Keratinocyte (primary cell): ENCODE measurements around the gene SUN3. TPM values are rescaled to one million over a fixed set of nuclear protein-coding genes. Genes with fewer than 3 reads are reported as not detected.

Source experiments
- DNase-seq: peaks from one replicate; pipeline ENCODE4 v3.0.0-alpha.2; 2011; ENCODE audit warnings: low read depth, missing footprints, low spot score
- FAIRE-seq: peaks from 2 replicates; lab custom pipeline; 2011; peaks lifted over from hg19 to GRCh38; lab: Jason Lieb, UNC
- H2AFZ ChIP-seq: 2 replicates; pipeline ENCODE4 v1.6.0; 2012; ENCODE audit warnings: low read length, control low read depth, inconsistent platforms; ENCODE audit not compliant: control insufficient read depth
- H3K27ac ChIP-seq: 2 replicates; pipeline ENCODE4 v1.5.1; 2011; ENCODE audit warnings: low read length; ENCODE audit not compliant: control insufficient read depth, insufficient read depth
- H3K27me3 ChIP-seq: 3 replicates; pipeline ENCODE4 v1.6.0; 2011; ENCODE audit warnings: low read length; ENCODE audit not compliant: control insufficient read depth, insufficient read depth; ENCODE audit errors: extremely low read depth
- H3K36me3 ChIP-seq, 2 experiments: 2 replicates in 1 of 2; 3 replicates in 1 of 2; pipeline ENCODE4 v1.5.1; 2011; ENCODE audit warnings: low read length in 2 of 2, mild to moderate bottlenecking in 1 of 2; ENCODE audit not compliant: control insufficient read depth in 2 of 2, insufficient read depth in 2 of 2; ENCODE audit errors: extremely low read depth in 1 of 2
- H3K4me1 ChIP-seq: 3 replicates; pipeline ENCODE4 v1.5.1; 2011; ENCODE audit warnings: low read length; ENCODE audit not compliant: control insufficient read depth, insufficient read depth; ENCODE audit errors: extremely low read depth
- H3K4me2 ChIP-seq: 3 replicates; pipeline ENCODE4 v1.6.0; 2011; ENCODE audit warnings: low read depth, low read length; ENCODE audit not compliant: control insufficient read depth, insufficient read depth; ENCODE audit errors: extremely low read depth
- H3K4me3 ChIP-seq, 3 experiments: fragments of 200-600 bp in 1 of 3; sonication (generic) in 1 of 3; 2 replicates in 2 of 3; 3 replicates in 1 of 3; pipeline ENCODE4 v1.5.1; 2011 to 2016; ENCODE audit warnings: low read length in 3 of 3, mild to moderate bottlenecking in 3 of 3, control low read depth in 2 of 3, inconsistent platforms in 1 of 3, low read depth in 1 of 3, mixed read lengths in 1 of 3, mixed run types in 1 of 3, moderate library complexity in 1 of 3; ENCODE audit not compliant: control insufficient read depth in 2 of 3, insufficient read depth in 2 of 3; ENCODE audit errors: extremely low read depth in 1 of 3
- H3K79me2 ChIP-seq: 2 replicates; pipeline ENCODE4 v1.6.0; 2012; ENCODE audit warnings: low read length; ENCODE audit not compliant: control insufficient read depth, insufficient read depth
- H3K9ac ChIP-seq: 3 replicates; pipeline ENCODE4 v1.6.0; 2011; ENCODE audit warnings: low read length; ENCODE audit not compliant: control insufficient read depth, insufficient read depth; ENCODE audit errors: extremely low read depth
- H3K9me1 ChIP-seq: 3 replicates; pipeline ENCODE4 v1.6.0; 2011; ENCODE audit warnings: low read length; ENCODE audit not compliant: control insufficient read depth, insufficient read depth; ENCODE audit errors: extremely low read depth
- H3K9me3 ChIP-seq: 2 replicates; pipeline ENCODE4 v1.5.1; 2012; ENCODE audit warnings: low read depth, low read length; ENCODE audit not compliant: control insufficient read depth
- H4K20me1 ChIP-seq: 3 replicates; pipeline ENCODE4 v1.6.0; 2011; ENCODE audit warnings: low read length; ENCODE audit not compliant: control insufficient read depth, insufficient read depth; ENCODE audit errors: extremely low read depth
- CTCF ChIP-seq, 3 experiments: IDR thresholded peaks in 1 of 3; conservative IDR thresholded peaks in 1 of 3; optimal IDR thresholded peaks in 1 of 3; 2 replicates in 2 of 3; 3 replicates in 1 of 3; pipeline versions ENCODE3 to v1.5.1; 2011; ENCODE audit warnings: low read length in 3 of 3, mild to moderate bottlenecking in 3 of 3, moderate library complexity in 2 of 3, control low read depth in 1 of 3, inconsistent platforms in 1 of 3; ENCODE audit not compliant: insufficient read depth in 2 of 3; ENCODE audit errors: extremely low read depth in 1 of 3
- EZH2 ChIP-seq: IDR thresholded peaks from one replicate; pipeline ENCODE4 v1.6.1; 2012; ENCODE audit warnings: inconsistent platforms, mild to moderate bottlenecking, low read length, moderate library complexity
- dilution Hi-C: fragments of 300-500 bp; cut with MboI; formaldehyde crosslinking; loops from one replicate; pipeline ENCODE4 v1.7.0; 2020; ENCODE audit warnings: low sequenced_read_pairs; ENCODE audit not compliant: extremely low pct_ligation_motif_present
- polyA plus RNA-seq, 5 experiments: library from polyadenylated mRNA; depleted of rRNA in 3 of 5; stranded (reverse) in 3 of 5; stranded (forward) in 1 of 5; unstranded in 1 of 5; fragments of >200 nt; gene quantifications; 1 replicate in 1 of 5; 2 replicates in 3 of 5; 3 replicates in 1 of 5; pipeline versions ENCODE4 v1.2.1 to v1.2.3, GENCODE V29; 2011 to 2012; ENCODE audit warnings: missing spikeins in 2 of 5, low read depth in 1 of 5, low replicate concordance in 1 of 5

Gene SUN3
- polyA plus RNA-seq, 1 donor (not counting 4 experiments of a cell fraction or from before 2014, with no cell fraction given) = not detected

GRCh38 chr7:48038815-48039506 lies 10.1 kb upstream of the SUN3 start:
- dilution Hi-C loops = no loop called here
- no peaks in the 10 kb centered on the region for H3K79me2 ChIP-seq
- no peak for FAIRE-seq

GRCh38 chr7:48035967-48036478 lies 7.1 kb upstream of the SUN3 start:
- FAIRE-seq (no peak), DNase-seq (no peak)
- no peaks in the 10 kb centered on the region for H4K20me1 ChIP-seq
- no peaks in the 10 kb centered on the region for H3K36me3 ChIP-seq
- dilution Hi-C loops = no loop called here
- no peaks in the 10 kb centered on the region for H3K9me1 ChIP-seq
- peak overlapping the region; percentile 90 for H3K4me2 ChIP-seq
- peak overlapping the region; percentile 48 to 76 (median 65) for H3K4me3 ChIP-seq
- H3K9me3 ChIP-seq = no peaks in the 10 kb centered on the region
- peaks cover 19% of the 10 kb centered on the region for H3K4me1 ChIP-seq
- H3K27ac ChIP-seq = no peak overlapping the region
- peak overlapping the region; percentile 92 for H2AFZ ChIP-seq
- H3K27me3 ChIP-seq = peaks cover 6% of the 10 kb centered on the region
- H3K79me2 ChIP-seq = no peaks in the 10 kb centered on the region
- TF ChIP-seq EZH2 (no peak), CTCF (optimal IDR thresholded peaks at IDR 0.05 in 1 of 3, IDR thresholded peaks at IDR 0.05 in 1 of 3, conservative IDR thresholded peaks at IDR 0.05 in 1 of 3; ENCODE audit: extremely low read depth in 1 of 3, insufficient read depth in 2 of 3, low read length in 3 of 3) (no peak)
- peak overlapping the region; percentile 50 for H3K9ac ChIP-seq

More at GRCh38 chr7:48038815-48039506, 10.1 kb upstream of the SUN3 start:
- DNase-seq = no peak
- Histone ChIP-seq H2AFZ (no peak overlapping the region), H3K9me1 (no peaks in the 10 kb centered on the region), H3K36me3 (no peaks in the 10 kb centered on the region), H3K27ac (no peak overlapping the region), H4K20me1 (no peaks in the 10 kb centered on the region), H3K4me3 (no peak overlapping the region), H3K9me3 (no peaks in the 10 kb centered on the region), H3K27me3 (peaks cover 6% of the 10 kb centered on the region), H3K9ac (no peak overlapping the region), H3K4me1 (peaks cover 39% of the 10 kb centered on the region), H3K4me2 (no peak overlapping the region)
- TF ChIP-seq EZH2 = no peak
- no peak for TF ChIP-seq CTCF (optimal IDR thresholded peaks at IDR 0.05 in 1 of 3, IDR thresholded peaks at IDR 0.05 in 1 of 3, conservative IDR thresholded peaks at IDR 0.05 in 1 of 3; ENCODE audit: extremely low read depth in 1 of 3, insufficient read depth in 2 of 3, low read length in 3 of 3)
